ENCODE data around the gene MTRR. TPM values are rescaled to one million over a fixed set of nuclear protein-coding genes. Genes with fewer than 3 reads are reported as not detected.

MTRR gene
- total RNA-seq = 45.4 and 46.5 TPM in 2 replicates

DNA sequence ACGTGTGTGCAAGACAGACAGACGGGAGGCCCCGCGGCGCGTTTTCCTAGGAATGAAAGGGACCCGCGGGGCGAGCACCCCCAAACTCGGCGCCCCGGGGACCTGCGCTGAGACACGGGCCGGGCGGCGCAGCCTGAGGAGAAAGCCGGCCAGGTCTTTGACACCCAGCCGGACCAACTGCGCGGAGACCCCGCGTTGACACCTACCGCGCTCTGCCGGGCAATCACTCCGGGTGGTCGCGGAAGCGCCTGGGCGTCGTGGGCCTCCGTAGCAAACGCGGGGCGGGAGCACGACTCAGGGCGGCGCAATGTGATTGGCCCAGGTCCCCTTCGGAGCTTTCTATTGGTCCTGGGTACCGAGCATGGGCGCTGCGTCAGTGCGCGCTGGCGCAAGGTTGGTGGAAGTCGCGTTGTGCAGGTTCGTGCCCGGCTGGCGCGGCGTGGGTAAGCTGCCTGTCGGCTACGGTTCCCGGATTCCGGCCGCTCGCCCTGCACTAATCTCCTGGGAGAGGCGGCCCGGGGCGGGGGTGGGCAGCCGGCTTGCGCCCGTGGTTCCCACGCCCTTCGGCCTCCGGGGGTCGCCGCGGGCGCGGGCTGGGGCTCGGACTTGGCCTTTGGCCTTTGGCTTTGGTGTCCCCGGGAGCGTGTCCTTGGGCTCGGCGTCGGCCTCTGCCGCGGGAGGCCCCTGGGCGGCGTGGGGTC lies at the start of gene MTRR, which contains the start of gene FASTKD3:
Gene MTRR, plus strand, starts transcription at position 376 of the 701 bp plus-strand sequence. CDS start 1,647 bp downstream, outside the sequence.
Gene FASTKD3, minus strand, starts transcription at position 259 of the 701 bp plus-strand sequence. CDS start 948 bp downstream, outside the sequence.

GRCh38 chr5:7850395-7851239 lies 18.3 kb upstream of the MTRR start, which contains the start of gene CFAP90:
CFAP90 (minus strand) TSS chr5:7851133; CDS start chr5:7851021, 112 bp downstream.

Other genes with a start within 250 kb of the MTRR start
- gene CFAP90, start 18.0 kb upstream of the MTRR start, total RNA-seq = not detected in 2 replicates
- 15.4 and 19.9 TPM in 2 replicates for gene FASTKD3, start 117 bp upstream of the MTRR start, total RNA-seq

All from hair follicle dermal papilla cell (primary cell).